Activated CD8-positive, alpha-beta T cell treated with anti-CD3 and anti-CD28 coated beads, Interleukin-2, amount 10 ng/mL, durations not matched to agents 7 days and 5 days (primary cell): Measurements from ENCODE around the gene RIMBP3C. TPM values are rescaled to one million over a fixed set of nuclear protein-coding genes. Genes with fewer than 3 reads are reported as not detected.
"Not testable (repeated sequence)": the region's sequence is repeated elsewhere in the genome, so short reads cannot be mapped to it uniquely, and the experiment has no call there.

Source experiments
- ATAC-seq: fragments of 150-1000 bp; cut with Tn5 transposase; one replicate; pipeline ENCODE4 v1.10.0; 2021; ENCODE audit warnings: moderate library complexity
- CTCF ChIA-PET: fragments of 350-600 bp; sonication (Branson Sonifier 250); formaldehyde crosslinking; loops from one replicate; lab custom pipeline; 2021; ENCODE audit warnings: antibody characterized with exemption; lab: Charles Lee
- POLR2A ChIA-PET: fragments of 350-600 bp; sonication (Branson Sonifier 250); formaldehyde crosslinking; loops from one replicate; lab custom pipeline; 2021; ENCODE audit warnings: antibody characterized with exemption; lab: Charles Lee
- DNase-seq: peaks from one replicate; pipeline ENCODE4 v3.0.0-alpha.2; 2020
- H3K27ac Mint-ChIP-seq: one replicate; pipeline ENCODE4 v1.8.0; 2021; ENCODE audit warnings: mild to moderate bottlenecking, mixed read lengths
- H3K27me3 Mint-ChIP-seq: one replicate; pipeline ENCODE4 v1.8.0; 2021; ENCODE audit warnings: low read depth, mixed read lengths
- H3K36me3 Mint-ChIP-seq: one replicate; pipeline ENCODE4 v1.8.0; 2021; ENCODE audit warnings: low read depth, mixed read lengths
- H3K4me1 Mint-ChIP-seq: one replicate; pipeline ENCODE4 v1.8.0; 2021; ENCODE audit warnings: low read depth, mixed read lengths
- H3K4me3 Mint-ChIP-seq: one replicate; pipeline ENCODE4 v1.8.0; 2021; ENCODE audit warnings: mild to moderate bottlenecking, mixed read lengths
- H3K9me3 Mint-ChIP-seq: one replicate; pipeline ENCODE4 v1.8.0; 2022; ENCODE audit warnings: mixed read lengths; ENCODE audit not compliant: insufficient read depth
- total RNA-seq, 2 experiments: library from RNA; stranded (reverse); gene quantifications; one replicate each; pipeline ENCODE4 v1.2.3, GENCODE V29; 2021

Gene RIMBP3C
- total RNA-seq = under 1 TPM; 0.08 to 0.34 TPM

- H3K4me3 Mint-ChIP-seq, ATAC-seq, CTCF ChIA-PET, H3K36me3 Mint-ChIP-seq, POLR2A ChIA-PET, H3K27ac Mint-ChIP-seq, DNase-seq, H3K27me3 Mint-ChIP-seq, H3K4me1 Mint-ChIP-seq, H3K9me3 Mint-ChIP-seq: not testable (repeated sequence)
These were observed at the start of gene RIMBP3C for GRCh38 chr22:21551361-21551760. Gene RIMBP3C, minus strand, starts transcription at chr22:21551461. Its CDS starts 485 bp downstream, at chr22:21550976.

DNA sequence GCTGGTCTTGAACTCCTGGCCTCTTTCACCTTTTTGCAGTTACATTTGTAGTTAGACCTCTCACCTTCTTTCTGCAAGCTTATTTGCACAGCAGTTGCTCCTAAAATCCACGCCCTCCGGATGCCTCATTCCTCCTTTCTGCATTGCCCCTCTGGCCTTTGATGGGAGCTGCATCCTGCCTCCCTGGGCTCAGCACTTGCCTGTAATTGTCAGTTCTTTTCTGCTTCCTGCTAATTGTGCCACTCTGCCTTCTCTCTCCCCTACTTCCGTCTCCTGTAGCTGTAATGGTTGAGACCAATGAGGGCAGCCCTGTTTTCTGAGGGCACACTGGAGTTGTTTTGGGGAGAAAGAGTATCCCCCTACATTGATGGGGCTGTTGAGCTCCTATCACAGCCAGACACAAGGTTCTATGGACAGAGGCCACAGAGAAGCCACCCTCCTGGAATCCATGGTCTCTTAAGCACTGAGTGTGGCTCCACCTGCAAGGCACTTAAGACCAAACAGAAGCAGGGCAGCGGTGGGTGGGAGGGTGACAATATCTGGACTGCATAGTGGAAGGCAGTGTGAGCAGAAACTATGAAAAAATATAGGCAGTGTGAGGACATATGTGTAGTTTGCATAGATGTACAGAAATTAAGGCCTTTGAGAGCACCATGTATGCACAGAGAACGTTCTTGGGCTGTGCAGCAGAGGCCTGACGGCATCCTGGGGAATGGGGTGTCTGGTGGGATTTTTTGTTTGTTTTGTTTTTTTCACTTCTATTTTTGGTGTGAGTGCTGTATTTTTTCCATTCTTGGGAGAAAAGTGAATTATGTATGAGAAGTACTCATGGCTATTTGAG is 48.0 kb upstream of the RIMBP3C start:
- POLR2A ChIA-PET = interaction anchor here (1.0 kb wide), 1 partner anchor 11 kb away, joined by 3 read pairs; no protein-coding TSS in a partner anchor
- peaks cover 36% of the 10 kb centered on the region for H3K36me3 Mint-ChIP-seq
- no peaks in the 10 kb centered on the region for H3K27me3 Mint-ChIP-seq
- ATAC-seq (no peak), DNase-seq (no peak)
- CTCF ChIA-PET = interaction anchor here (1.1 kb wide), 1 partner anchor 14 kb away, joined by 3 read pairs; no protein-coding TSS in a partner anchor
- no peak overlapping the region for H3K27ac Mint-ChIP-seq
- H3K9me3 Mint-ChIP-seq = no peaks in the 10 kb centered on the region
- H3K4me1 Mint-ChIP-seq = peaks cover 20% of the 10 kb centered on the region
- no peak overlapping the region for H3K4me3 Mint-ChIP-seq

DNA sequence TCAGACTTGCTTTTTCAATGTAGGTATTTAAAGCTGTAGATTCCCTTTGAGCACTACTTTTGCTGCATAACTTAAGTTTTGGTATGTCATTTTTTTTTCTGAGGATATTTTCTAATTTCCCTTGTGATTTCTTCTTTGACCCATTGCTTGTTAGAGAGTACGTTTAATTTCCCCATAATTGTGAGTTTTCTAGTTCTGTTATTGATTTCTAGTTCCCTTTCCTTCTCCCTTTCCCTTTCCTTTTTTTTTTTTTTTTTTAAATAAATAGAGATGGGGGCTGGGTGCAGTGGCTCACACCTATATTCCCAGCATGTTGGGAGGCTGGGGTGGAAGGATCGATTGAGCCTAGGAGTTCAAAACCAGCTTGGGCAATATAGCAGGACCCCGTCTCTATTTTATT is 47.0 kb upstream of the RIMBP3C start:
- ATAC-seq (no peak), DNase-seq (no peak)
- CTCF ChIA-PET = interaction anchor here (1.1 to 1.2 kb wide), 2 partner anchors 13 to 45 kb away, joined by 3 to 7 read pairs; no protein-coding TSS in a partner anchor
- peaks cover 20% of the 10 kb centered on the region for H3K4me1 Mint-ChIP-seq
- POLR2A ChIA-PET = no interaction called here
- peaks cover 46% of the 10 kb centered on the region for H3K36me3 Mint-ChIP-seq
- H3K9me3 Mint-ChIP-seq = no peaks in the 10 kb centered on the region
- no peaks in the 10 kb centered on the region for H3K27me3 Mint-ChIP-seq
- H3K27ac Mint-ChIP-seq = no peak overlapping the region
- H3K4me3 Mint-ChIP-seq = no peak overlapping the region

GRCh38 chr22:21596356-21597135 is 45.3 kb upstream of the RIMBP3C start:
- CTCF ChIA-PET = interaction anchor here (0.8 kb wide), 1 partner anchor 17 kb away, joined by 3 read pairs; no protein-coding TSS in a partner anchor
- H3K27me3 Mint-ChIP-seq, H3K9me3 Mint-ChIP-seq, H3K27ac Mint-ChIP-seq, ATAC-seq, POLR2A ChIA-PET, DNase-seq, H3K4me3 Mint-ChIP-seq: not testable (repeated sequence)
- peaks cover 18% of the 10 kb centered on the region for H3K4me1 Mint-ChIP-seq
- H3K36me3 Mint-ChIP-seq = peaks cover 46% of the 10 kb centered on the region

DNA sequence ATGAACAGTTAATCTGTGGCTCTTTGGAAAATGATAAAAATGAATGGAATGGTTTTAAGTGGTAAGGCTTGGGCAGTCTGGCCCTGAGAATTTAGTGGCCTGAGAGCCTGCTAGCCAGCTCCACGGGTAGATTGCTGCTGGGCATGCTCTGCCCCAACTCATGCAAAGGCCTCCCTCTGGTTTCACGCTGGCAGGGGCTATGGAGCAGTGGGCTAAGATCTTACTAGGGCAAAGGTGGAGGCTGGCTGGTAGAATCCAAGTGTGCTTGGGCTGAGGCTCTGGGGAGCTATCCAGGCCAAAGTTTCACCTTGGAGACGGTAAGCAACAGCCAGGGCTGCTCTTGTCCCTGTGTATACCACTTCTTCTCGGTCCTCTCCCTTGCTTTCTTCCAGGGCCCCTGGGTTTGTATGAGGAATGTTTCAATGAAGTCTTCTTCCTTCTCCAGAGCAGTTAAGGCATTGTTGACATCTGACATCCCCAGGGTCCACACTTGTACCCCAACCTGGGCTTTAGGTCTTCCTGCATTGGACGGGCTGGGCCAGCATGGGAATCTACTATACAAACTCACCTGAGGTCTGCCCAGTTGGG is 43.7 kb upstream of the RIMBP3C start:
- POLR2A ChIA-PET = no interaction called here
- no peaks in the 10 kb centered on the region for H3K9me3 Mint-ChIP-seq
- H3K4me1 Mint-ChIP-seq = peaks cover 23% of the 10 kb centered on the region
- H3K27ac Mint-ChIP-seq = no peak overlapping the region
- ATAC-seq = no peak
- no peak overlapping the region for H3K4me3 Mint-ChIP-seq
- no peak for DNase-seq
- no peaks in the 10 kb centered on the region for H3K27me3 Mint-ChIP-seq
- CTCF ChIA-PET = no interaction called here
- peaks cover 52% of the 10 kb centered on the region for H3K36me3 Mint-ChIP-seq

- ChIA-PET POLR2A (no interaction called here), CTCF (interaction anchor here (1.2 to 1.3 kb wide), 2 partner anchors 25 to 49 kb away, joined by 3 to 5 read pairs; partner anchors contain the start of gene SDF2L1)
- no peaks in the 10 kb centered on the region for H3K27me3 Mint-ChIP-seq
- H3K4me1 Mint-ChIP-seq = peaks cover 21% of the 10 kb centered on the region
- ATAC-seq (no peak), DNase-seq (no peak)
- H3K27ac Mint-ChIP-seq = peak overlapping the region; percentile 2
- no peaks in the 10 kb centered on the region for H3K9me3 Mint-ChIP-seq
- peaks cover 51% of the 10 kb centered on the region for H3K36me3 Mint-ChIP-seq
- no peak overlapping the region for H3K4me3 Mint-ChIP-seq
These were observed 42.4 kb upstream of the RIMBP3C start for GRCh38 chr22:21593406-21594232.

DNA sequence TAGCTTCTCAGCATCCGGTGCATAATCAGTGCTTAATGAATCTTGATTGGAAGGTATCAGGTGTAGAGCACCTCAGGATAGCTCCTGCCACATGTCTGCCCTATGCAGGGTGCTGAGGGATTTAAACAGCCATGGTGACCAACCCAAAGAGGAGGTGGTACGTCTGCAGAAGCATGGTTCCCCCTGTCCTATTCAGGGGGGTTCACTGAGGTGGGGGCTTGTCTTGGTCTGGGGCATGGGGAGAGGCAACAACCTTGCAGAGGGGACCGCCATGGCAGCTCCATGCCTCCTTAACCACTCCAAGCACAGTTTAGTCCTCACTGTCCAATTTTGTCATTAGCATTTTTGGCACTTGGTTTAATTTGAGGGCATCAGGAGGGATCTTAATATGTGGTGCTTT is 41.2 kb upstream of the RIMBP3C start:
- Mint-ChIP-seq H3K36me3 (peaks cover 49% of the 10 kb centered on the region), H3K27ac (no peak overlapping the region), H3K9me3 (no peaks in the 10 kb centered on the region), H3K4me3 (no peak overlapping the region), H3K27me3 (no peaks in the 10 kb centered on the region), H3K4me1 (peaks cover 26% of the 10 kb centered on the region)
- ChIA-PET POLR2A (interaction anchor here (1.1 kb wide), 1 partner anchor 10 kb away, joined by 4 read pairs; no protein-coding TSS in a partner anchor), CTCF (no interaction called here)
- ATAC-seq = no peak
- no peak for DNase-seq

DNA sequence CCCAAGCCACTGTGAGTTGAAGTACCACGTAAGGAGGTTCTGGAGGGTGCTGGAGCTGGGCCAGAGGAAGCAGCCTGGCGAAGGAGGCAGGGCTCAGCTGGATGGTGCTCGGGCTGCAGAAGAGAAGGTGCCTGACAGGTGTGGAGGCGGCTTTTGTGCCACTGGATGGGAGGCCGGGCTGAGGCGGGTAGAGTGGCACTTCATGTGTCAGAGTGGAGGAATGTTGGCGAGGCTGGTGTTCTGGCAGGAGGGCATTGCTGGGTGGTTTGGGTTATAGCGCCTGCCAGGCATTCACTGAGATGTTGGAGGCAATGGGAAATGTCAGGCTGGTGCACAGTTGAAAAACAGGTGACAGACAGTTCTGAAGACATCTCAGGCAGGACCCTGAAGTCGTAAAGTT is 40.4 kb upstream of the RIMBP3C start:
- Mint-ChIP-seq H3K4me1 (peaks cover 28% of the 10 kb centered on the region), H3K27ac (peak overlapping the region; percentile 22), H3K27me3 (no peaks in the 10 kb centered on the region), H3K9me3 (no peaks in the 10 kb centered on the region), H3K36me3 (peaks cover 48% of the 10 kb centered on the region), H3K4me3 (no peak overlapping the region)
- ChIA-PET POLR2A (interaction anchor here (1.1 kb wide), 1 partner anchor 9 kb away, joined by 4 read pairs; no protein-coding TSS in a partner anchor), CTCF (no interaction called here)
- DNase-seq (no peak), ATAC-seq (no peak)

DNA sequence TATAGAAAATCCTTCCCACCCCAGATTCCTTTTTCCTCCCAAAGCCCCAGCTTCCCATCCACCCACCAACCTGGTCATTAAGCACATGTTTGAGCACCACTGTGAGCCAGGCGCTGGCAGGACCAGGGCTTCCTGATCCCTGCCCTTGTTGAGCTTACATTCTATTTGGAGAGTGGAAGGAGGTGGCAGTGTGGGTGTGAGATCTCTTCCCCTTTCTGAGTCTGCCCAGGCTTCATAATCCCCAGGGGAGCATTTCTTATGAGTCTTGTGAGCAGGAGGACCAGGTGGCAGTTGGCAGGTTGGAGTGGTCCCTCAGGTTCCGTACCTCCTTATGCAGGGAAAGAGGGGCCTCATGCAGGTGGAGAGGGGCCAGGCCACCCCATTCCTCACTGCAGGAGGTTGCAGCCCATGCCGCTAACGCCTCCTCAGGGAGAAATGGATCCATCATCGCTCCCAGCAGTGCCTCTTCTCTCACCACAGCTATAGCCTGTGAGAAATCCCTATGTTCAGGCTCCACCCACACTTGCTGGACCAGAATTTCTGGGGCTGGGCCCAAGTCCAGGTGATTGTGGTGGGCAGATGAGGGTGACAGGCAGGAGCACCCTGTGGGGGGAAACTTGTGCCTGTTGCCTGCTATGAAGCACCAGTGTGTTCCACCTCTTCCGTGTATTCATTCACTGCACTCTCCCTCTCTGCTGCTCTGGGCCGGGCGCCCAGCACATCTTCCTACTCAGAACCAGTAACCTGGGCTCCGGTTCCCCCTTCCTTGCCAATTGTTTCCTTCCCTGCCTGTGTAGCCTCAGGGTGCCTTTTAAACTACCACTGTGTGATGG is 39.8 kb upstream of the RIMBP3C start:
- no peak for DNase-seq
- no peak for ATAC-seq
- peaks cover 28% of the 10 kb centered on the region for H3K4me1 Mint-ChIP-seq
- peak overlapping the region; percentile 22 for H3K27ac Mint-ChIP-seq
- POLR2A ChIA-PET = no interaction called here
- no peak overlapping the region for H3K4me3 Mint-ChIP-seq
- no peaks in the 10 kb centered on the region for H3K9me3 Mint-ChIP-seq
- peaks cover 44% of the 10 kb centered on the region for H3K36me3 Mint-ChIP-seq
- no peaks in the 10 kb centered on the region for H3K27me3 Mint-ChIP-seq
- CTCF ChIA-PET = no interaction called here

DNA sequence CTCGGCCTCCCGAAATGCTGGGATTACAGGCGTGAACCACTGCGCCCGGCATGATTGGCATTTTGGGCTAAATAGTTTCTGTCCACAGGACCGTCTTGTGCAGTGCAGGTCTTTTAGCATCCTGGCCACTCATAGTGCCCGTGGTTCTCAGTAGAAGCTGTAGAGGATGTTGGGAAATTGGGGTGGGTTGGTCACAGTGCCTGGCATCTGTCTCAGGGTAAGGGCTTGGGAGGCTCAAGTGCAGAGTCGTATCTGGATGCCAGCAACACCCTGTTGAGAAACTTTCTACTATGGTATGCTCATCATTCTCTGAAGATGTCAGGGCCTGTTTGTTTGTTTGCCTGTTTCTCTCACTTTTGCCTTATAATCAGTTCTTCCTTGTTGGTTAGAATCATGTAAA is 38.1 kb upstream of the RIMBP3C start:
- Mint-ChIP-seq H3K27me3 (no peaks in the 10 kb centered on the region), H3K4me1 (peaks cover 34% of the 10 kb centered on the region), H3K27ac (peak overlapping the region; percentile 41), H3K36me3 (peaks cover 35% of the 10 kb centered on the region), H3K4me3 (no peak overlapping the region), H3K9me3 (no peaks in the 10 kb centered on the region)
- ATAC-seq = no peak
- ChIA-PET CTCF (no interaction called here), POLR2A (no interaction called here)
- DNase-seq = no peak
